ENCODE results near the gene AK5. TPM values are rescaled to one million over a fixed set of nuclear protein-coding genes. Genes with fewer than 3 reads are reported as not detected.
"Not testable (repeated sequence)": the region's sequence is repeated elsewhere in the genome, so short reads cannot be mapped to it uniquely, and the experiment has no call there.

Gene AK5
- total RNA-seq, 1 donor from 2014 or later, result 40.4 TPM

DNA sequence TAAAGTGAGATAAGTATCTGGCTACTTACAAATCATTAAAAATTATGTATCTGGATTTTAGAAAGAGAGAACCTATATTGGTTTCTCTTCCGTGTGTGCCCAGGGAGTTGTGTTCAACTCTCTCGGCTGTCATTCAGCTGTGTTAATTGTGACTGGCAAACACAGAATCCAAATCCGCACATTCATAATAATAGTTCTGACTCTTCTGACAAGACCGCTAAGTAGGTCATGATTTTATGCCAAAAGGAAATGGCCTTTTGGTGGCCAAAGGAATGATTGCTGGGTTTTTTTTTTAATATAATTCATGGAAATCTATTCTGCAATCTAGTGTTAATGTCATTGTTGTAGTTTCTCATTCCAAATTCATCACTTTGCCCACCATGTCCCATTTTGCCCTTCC, 110.7 kb downstream of the AK5 start:
- DNase-seq (ENCODE audit: low spot score in 2 of 2) (no peak), FAIRE-seq (no peak)

DNA sequence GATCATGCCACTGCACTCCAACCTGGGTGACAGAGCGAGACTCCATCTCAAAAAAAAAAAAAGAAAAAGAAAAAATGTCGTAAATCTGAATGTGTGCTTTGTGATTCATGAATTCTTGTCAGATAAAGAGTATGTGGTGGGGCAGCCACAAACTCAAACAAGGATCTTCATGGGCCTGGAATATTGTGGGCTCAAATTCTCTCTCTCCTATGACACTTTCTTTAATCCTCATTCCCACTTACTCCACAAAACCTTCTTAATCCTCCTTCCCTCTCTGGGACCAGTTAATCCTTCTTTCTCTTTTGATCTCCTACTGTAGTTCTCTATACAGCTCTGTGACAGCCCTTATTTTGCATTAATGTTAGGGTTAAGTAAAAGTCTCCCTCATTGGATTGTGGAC, 112.3 kb downstream of the AK5 start:
- FAIRE-seq, result no peak
- no peak for DNase-seq (ENCODE audit: low spot score in 2 of 2)

DNA sequence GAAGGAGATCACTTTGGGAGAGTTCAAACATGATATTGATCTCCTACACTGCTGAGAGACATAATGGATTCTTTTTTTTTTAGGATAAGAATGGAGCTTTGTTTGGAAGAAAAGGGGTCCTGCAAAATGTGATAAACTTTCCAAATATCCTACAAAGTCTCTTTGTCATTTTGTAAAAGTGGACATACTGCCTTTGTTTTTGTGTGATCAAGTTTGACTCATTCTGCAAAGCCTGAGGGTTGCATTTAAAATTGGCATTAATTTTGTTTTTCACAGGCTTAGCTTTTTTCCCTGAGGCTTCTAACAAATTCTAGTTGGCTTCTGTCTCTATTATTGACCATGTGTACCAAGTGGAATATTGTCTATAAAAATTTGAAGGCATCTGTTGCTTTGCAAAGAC, 113.2 kb downstream of the AK5 start:
- peak; percentile 68 for FAIRE-seq
- DNase-seq (ENCODE audit: low spot score in 2 of 2), result no peak

DNA sequence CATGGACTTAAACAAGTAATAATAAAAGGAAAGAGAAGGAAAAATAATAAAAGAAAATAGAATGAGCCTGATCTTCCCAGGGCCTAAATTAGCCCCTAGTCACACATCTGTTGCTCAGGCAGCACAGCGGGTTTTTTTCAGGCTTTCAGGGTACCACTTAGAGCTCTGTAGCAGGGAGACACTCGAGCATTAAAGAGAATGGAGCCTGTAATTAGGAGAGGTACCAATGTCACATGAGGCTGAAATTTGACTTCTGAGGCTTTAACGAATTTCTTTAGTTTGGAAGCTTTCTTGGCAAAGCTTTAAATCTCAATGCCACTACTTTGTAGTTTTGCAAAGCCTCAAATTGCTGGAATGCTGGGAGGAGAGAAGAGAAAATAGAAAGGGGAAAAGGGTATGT, 116.3 kb downstream of the AK5 start:
- no peak for DNase-seq (ENCODE audit: low spot score in 2 of 2)
- no peak for FAIRE-seq

DNA sequence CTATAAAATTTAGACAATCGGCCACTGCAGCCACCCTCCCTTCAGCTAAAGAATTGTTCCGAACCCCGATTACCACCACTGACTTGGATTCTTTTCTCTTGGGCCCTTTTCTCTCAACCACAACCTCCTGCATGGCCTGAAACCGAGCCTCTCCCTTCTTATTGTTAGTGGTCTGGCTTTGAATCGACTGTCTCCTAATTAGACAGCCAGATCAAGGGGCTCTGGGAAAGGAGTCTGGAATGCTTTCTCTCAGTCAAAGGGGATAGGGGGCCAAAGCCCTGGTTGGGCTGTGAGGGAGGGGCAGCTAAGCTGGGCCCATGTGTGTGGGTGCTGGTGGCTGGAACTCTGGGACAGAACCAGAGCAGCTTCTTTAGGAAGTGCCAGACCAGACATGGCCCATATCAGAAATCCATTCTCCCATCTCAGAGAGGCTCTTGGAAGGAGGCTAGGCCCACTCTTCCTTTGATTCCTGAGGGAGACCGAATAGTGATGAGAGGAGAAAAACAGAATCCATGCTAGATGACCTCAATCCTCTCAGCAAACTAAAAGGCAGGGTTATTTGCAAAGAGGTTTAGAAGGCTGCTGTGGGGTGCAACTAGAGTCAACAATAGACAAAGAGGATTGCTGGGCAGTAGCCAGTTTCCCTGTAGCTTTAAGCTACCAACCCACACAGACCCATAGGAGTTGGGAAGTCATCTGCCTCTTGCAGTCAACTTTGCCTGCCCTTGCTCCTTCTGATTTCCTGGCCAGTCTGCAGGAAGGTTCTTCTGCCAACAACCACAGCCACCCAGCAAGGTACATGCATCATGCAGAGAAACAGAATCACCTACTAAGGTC, 117.6 kb downstream of the AK5 start:
- DNase-seq (ENCODE audit: low spot score in 2 of 2), result no peak
- FAIRE-seq, result no peak

DNA sequence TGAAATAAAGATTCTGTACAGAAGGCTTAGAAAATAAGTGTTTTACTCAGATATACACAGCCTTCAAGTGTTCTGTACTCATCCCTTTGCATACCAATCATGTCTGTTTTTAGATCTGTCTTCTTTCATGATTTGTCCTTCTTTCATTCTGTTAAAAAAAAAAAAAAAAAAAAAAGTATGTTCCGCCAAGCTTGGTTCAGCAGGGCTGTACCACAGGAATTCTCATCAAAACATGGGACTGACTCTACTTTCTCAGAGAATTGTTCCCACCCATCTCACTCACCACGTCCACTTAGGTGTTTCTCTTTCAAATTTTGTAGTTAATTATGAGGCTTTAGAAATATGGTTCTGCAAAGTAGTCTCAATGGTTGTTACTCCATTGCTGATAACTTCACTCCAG, 119.0 kb downstream of the AK5 start:
- FAIRE-seq (no peak), DNase-seq (ENCODE audit: low spot score in 2 of 2) (no peak)

DNA sequence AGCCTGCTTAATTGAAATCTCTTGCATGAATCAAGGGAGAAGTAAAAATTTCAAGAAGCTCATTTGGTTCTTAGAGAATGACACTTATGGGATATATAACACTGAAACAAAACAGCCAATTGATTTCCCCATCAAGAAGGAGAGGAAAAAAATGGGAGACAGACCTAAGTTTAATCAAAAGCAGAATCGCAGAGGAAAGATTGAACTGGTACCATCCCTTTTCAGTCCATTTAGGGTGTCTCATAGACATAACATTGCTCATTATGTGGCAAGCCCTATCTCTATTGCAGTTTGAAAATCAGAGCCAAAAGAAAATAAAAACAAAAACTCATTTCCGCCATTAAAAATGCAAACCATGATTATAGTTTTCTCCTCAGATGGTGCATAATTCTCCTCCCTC, 119.6 kb downstream of the AK5 start:
- no peak for FAIRE-seq

DNA sequence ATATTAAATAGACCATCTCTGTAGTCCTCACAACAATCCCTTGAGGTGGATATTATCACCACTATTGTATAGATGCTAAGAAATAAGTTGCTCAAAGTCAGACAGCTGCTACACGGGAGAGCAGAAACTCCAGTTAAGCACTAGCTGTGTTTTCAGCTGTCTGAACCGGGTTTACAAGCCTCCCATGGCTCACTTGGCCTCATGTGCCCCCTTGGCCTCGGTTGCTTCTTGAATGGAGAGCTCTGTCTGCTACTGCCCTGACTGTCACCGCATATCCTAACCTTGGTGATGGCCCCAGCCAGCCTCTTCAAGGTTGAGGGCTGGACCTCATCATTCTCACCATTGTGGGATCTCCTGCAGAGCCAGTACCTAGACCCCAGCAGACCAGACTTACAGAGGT, 123.4 kb downstream of the AK5 start:
- no peak for DNase-seq (ENCODE audit: low spot score in 2 of 2)
- no peak for FAIRE-seq

More for the DNA sequence above, 119.6 kb downstream of the AK5 start:
- DNase-seq (ENCODE audit: low spot score in 2 of 2), result no peak

DNA sequence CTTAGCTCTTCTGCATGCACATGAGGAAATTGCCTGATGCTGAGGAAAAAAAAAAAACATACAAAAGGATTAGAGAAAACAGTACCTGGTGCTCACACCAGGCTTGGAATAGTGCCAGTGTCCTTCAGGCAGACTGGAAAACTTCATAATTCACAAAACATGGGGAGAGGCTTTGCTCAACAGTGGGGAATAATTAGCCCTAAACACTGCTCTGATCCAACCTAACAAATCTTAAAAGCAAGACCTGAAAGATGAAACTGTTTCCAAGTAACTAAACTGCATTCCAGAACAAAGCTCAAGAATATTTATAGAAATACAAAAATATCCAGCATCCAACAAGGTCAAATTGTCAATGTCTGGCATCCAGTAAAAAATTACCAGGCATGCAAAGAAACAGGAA, 124.8 kb downstream of the AK5 start:
- DNase-seq (ENCODE audit: low spot score in 2 of 2) (no peak), FAIRE-seq (no peak)

DNA sequence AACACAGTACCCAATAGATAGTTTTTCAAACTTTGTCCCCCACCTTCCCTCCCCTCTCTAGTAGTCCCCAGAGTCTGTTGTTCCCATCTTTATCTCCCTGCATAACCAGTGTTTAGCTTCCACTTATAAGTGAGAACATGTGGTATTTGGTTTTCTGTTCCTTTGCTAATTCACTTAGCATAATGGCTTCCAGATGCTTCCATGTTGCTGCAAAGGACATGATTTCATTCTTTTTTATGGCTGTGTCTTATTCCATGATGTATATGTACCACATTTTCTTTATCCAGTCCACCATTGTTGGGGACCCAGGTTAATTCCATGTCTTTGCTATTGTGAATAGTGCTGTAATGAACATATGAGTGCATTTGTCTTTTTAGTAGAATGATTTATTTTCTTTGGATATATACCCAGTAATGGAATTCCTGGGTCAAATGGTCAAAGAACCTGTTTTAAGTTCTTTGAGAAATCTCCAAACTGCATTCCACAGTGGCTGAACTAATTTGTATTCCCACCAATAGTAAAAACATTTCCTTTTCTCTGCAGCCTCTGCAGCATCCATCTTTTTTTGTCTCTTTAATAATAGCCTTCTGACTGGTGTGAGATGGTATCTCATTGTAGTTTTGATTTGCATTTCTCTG, 126.0 kb downstream of the AK5 start:
- no peak for DNase-seq (ENCODE audit: low spot score in 2 of 2)

DNA sequence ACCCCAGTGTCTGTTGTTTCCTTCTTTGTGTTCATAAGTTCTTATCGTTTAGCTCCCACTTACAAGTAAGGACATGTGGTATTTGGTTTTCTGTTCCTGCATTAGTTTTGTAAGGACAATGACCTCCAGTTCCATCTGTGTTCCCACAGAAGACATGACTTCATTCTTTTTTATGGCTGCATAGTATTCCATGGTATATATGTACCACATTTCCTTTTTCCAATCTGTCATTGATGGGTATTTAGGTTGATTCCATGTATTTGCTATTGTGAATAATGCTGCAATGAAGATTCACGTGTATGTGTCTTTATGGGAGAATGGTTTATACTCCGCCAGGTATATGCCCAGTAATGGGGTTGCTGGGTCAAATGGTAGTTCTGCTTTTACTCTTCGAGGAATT, 127.1 kb downstream of the AK5 start:
- not testable (repeated sequence) for DNase-seq (ENCODE audit: low spot score in 2 of 2); FAIRE-seq

More for the DNA sequence above, 126.0 kb downstream of the AK5 start:
- no peak for FAIRE-seq

DNA sequence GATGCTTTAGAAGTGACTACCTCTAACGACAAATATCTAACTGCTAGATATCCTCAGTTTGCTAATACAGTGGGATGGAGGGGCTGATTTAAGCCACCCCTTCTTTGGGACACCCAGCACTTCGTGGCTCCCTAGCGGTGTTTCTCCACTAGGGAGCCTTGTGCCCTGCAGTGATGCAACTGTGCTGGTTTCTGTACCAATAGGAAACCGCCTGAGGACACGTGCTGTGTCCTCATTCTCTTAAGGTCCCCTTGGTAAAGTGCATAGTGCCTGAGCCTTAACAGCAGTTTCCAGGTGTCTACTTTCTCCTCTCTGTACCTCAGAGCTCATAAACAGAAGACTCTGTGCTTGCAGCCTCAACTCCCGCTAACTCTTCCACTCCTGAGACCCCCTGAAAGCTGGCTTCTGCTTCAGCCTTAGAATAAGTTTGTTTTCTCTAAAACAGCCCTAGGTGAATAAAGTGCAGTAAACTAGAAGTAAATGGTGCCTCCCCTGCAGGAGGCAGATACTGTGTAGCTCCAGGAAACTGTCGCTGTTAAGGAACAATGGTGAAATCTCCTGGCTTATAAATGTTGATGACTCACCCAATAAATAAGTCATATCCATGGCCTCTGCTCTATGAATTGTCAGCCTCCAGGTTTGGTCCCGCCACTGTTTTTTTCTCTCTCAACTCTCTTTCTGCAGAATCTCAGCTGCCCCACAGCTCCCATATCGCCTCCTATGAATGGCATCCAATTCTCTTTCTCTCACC, 130.4 kb downstream of the AK5 start:
- no peak for FAIRE-seq
- DNase-seq (ENCODE audit: low spot score in 2 of 2), result no peak

DNA sequence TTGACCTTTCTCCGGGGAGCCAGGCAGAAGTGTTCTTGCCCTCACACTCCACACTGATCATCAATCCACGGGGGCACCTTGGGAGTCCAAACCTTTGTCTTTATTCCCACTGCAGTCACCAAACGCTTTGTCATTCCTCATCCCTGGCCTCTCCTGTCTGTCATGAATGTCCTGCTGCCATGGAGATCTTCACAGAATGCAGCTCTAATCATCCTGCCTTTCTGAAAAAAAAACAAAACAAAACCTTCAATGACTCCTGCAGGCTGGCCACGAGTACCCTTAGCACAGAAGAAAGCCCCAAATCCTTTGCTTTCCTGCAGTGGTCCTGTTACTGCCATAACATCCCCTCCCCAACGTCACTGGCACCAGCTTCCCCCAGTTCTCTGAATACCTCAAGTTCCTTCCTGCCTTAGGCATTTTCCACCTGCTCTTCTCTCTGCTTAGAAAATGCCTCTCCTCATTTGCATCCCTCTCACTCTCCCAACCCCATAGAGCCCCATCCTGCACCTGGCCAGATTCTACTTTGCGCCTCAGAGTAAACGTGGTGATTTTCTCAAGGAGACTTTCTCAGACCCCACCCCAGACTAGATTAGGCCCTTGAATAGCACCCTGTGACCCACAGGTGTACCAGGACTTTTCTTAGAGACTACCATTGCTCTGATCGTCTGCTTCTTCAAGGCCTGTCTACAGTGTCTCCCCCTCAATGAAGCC, 131.2 kb downstream of the AK5 start:
- DNase-seq (ENCODE audit: low spot score in 2 of 2) (no peak), FAIRE-seq (no peak)

DNA sequence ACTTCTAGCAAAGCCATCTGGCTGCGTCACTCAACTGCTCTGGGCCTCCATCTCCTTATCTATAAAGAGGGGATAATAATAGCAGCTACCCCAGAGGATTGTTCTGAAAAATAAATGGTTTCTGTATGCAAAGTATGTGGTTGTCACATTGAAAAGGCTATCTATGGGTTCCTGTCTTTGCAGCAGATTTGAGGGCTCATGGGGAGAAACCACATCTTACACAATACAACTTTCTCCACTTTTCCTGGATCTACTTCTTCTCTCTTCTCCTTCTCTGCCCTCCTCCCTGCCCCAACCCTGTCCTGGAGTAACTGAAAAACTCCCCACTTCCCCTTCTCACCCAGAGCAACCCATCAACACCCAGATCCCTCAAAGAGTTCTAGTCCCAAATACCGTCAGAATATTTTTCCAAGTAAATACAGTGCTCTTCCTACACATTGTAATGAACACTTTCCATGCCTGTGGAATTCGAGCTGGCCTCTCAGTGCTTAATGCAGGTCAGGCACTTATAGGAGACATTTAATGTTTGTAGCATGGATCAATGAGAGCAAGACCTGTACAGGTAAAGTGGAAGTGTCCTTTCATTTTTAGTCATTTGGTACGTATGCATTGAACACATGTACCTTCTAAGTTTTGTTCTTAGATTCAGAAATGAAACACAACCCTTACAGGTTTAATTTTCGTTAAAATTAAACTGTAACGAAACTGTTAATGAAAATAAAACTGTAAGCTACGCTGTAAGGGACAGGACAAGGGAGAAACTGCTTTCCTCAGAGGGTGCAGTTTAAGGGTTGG, 131.9 kb downstream of the AK5 start:
- DNase-seq (ENCODE audit: low spot score in 2 of 2) (no peak), FAIRE-seq (no peak)

DNA sequence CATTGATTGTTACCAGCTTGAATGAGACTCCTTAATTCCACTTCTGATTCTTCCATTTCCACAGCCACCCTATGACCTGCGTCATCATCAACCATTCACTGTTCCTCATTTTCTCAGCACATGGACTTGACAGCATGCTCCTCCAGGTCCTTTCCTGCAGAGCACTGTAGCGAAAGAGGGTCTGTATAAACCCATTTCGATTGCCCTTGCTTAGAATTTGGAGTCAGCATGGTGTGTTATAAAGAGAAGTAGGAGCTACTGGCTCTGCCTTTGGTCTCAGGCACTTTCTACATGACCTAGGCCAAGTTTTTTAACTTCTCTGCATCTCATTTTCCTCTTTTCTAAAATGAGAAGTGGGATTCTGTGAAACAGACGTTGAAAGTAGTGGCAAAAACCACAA, 133.8 kb downstream of the AK5 start:
- FAIRE-seq (no peak), DNase-seq (ENCODE audit: low spot score in 2 of 2) (no peak)

DNA sequence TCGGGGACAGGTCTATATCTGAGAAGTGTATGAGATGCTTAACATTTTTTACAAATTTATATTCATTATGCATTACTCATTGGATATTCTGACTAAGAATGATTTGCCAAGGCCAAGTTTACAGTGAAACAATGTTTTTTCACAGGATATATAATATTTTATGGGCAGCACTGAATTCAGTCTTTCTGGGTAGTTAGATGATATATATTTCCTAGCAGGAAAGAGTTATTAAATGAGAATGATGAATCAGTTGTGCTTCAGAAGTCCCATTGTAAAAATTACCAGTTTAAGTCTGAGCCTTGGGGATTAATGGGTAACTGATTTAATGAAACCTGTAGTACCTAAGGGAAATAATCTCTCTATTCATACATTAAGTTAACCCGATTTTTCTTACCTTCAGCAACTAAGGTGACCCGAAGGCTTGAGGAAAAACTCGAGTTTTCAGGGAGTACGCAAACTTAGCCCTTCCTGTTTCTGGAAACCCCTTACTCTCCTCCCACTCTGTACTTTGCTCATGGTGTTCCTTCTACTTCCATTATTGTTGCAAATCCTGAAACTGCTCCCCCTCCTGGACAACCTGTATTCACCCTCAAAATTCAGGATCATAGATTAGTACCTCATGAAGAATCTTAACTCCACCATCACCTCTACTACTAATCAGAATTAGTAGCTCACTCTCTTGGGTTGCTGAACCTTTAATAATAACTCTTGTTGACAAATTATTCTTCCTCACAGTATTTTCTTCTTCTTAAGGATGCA, 135.1 kb downstream of the AK5 start:
- DNase-seq (ENCODE audit: low spot score in 2 of 2), result no peak

DNA sequence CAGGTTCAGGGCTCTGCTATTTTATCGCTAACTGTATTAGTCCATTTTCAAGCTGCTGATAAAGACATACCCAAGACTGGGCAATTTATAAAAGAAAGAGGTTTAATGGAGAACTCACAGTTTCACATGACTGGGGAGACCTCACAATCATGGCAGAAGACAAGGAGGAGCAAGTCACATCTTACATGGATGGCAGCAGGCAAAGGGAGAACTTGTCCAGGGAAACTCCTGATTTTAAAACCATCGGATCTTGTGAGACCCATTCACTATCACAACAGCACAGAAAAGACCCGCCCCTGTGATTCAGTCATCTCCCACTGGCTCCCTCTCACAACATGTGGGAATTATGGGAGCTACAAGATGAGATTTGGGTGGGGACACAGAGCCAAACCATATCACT, 136.2 kb downstream of the AK5 start:
- FAIRE-seq; DNase-seq (ENCODE audit: low spot score in 2 of 2): not testable (repeated sequence)

More for the DNA sequence above, 135.1 kb downstream of the AK5 start:
- FAIRE-seq, result no peak

DNA sequence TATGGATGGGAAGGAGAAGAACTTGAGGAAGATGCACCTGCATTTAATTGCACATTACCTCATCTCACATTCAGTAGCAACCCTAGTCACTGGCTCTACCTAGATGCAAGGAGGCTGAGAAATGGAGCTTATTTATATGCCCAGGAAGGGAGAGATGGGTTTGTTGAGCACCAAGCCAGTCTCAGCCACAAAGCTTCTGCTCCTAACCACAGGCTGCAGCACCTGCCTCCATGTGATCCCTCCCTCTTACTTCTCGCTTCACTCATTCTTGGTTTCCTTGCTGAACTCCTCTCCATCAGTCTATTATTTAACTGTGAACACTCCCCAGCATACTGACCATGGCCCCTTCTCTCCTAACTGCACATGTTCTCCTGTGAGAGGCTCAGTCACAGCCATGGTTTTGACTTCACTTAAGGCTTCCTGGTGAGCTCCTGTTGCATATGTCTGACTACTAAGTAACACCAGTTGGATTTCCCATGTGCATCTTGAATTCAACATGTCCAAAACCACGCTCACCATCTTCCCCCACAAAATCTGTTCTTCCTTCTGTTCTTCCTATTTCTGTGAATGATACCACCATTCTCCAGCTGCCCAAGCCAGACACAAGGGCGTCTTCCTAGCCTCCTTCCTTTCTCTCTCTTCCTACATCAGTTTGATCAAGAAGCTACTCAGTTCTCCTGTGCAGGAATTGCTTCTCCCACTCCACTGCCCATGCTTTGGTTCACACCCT, 139.8 kb downstream of the AK5 start:
- DNase-seq (ENCODE audit: low spot score in 2 of 2) (no peak), FAIRE-seq (no peak)
